Left ventricle myocardium inferior (tissue), 1 donor: ENCODE measurements around the gene TTF2. TPM values are rescaled to one million over a fixed set of nuclear protein-coding genes. Genes with fewer than 3 reads are reported as not detected.

ENCODE experiments used
- DNase-seq: peaks from one replicate; pipeline ENCODE4 v3.0.0-alpha.2; 2020
- H3K27ac ChIP-seq: fragments of 200-600 bp; replicated peaks from 2 replicates; pipeline ENCODE4 v1.8.0; 2021
- H3K27me3 ChIP-seq: fragments of 200-600 bp; 2 replicates; pipeline ENCODE4 v1.8.0; 2021; ENCODE audit warnings: low read depth
- H3K36me3 ChIP-seq: fragments of 200-600 bp; 2 replicates; pipeline ENCODE4 v1.8.0; 2021
- H3K4me1 ChIP-seq: fragments of 200-600 bp; 2 replicates; pipeline ENCODE4 v1.8.0; 2021
- H3K4me3 ChIP-seq: fragments of 200-600 bp; 2 replicates; pipeline ENCODE4 v1.8.0; 2021; ENCODE audit warnings: mild to moderate bottlenecking, moderate library complexity
- H3K9me3 ChIP-seq: fragments of 200-600 bp; replicated peaks from 2 replicates; pipeline ENCODE4 v1.8.0; 2021
- CTCF ChIP-seq: fragments of 200-600 bp; IDR thresholded peaks from 2 replicates; pipeline ENCODE4 v1.8.0; 2021; ENCODE audit warnings: antibody characterized with exemption, mild to moderate bottlenecking, borderline replicate concordance
- intact Hi-C: fragments of 100-400 bp; cut with micrococcal nuclease; formaldehyde crosslinking; loops from one replicate; pipeline ENCODE4 v1.11.0; 2022
- total RNA-seq: library from RNA; stranded (reverse); fragmentation: NEBNext Ultra II Directional; extraction: Animal tissue kit (Norgen Biotek cat#: 25700); gene quantifications from one replicate; pipeline ENCODE4 v1.2.1, GENCODE V29; 2021
- donor health status: DM: no; HTN: yes; CAD: no; lungs with severe emphysema.

TTF2 gene
- total RNA-seq, 1 donor from 2014 or later = 6.4 TPM

GRCh38 chr1:117123274-117123673, 63.1 kb downstream of the TTF2 start:
- no peaks in the 10 kb centered on the region for H3K9me3 ChIP-seq
- H3K27ac ChIP-seq = no peak overlapping the region
- intact Hi-C loops = no loop called here
- H3K4me3 ChIP-seq = no peak overlapping the region
- no peak for DNase-seq
- peaks cover 41% of the 10 kb centered on the region for H3K4me1 ChIP-seq
- no peak for TF ChIP-seq CTCF
- H3K27me3 ChIP-seq = no peaks in the 10 kb centered on the region
- H3K36me3 ChIP-seq = no peaks in the 10 kb centered on the region

GRCh38 chr1:117124661-117125060, 64.5 kb downstream of the TTF2 start:
- H3K4me3 ChIP-seq = no peak overlapping the region
- TF ChIP-seq CTCF = no peak
- H3K36me3 ChIP-seq = no peaks in the 10 kb centered on the region
- H3K27ac ChIP-seq = no peak overlapping the region
- no peak for DNase-seq
- intact Hi-C loops = loop anchor here (5.0 kb wide), 1 partner anchor 52 kb away; no protein-coding TSS in a partner anchor
- H3K4me1 ChIP-seq = peaks cover 35% of the 10 kb centered on the region
- no peaks in the 10 kb centered on the region for H3K9me3 ChIP-seq
- no peaks in the 10 kb centered on the region for H3K27me3 ChIP-seq

GRCh38 chr1:117127795-117128194, 67.7 kb downstream of the TTF2 start:
- TF ChIP-seq CTCF = no peak
- no peaks in the 10 kb centered on the region for H3K27me3 ChIP-seq
- intact Hi-C loops = loop anchor here (5.0 kb wide), 1 partner anchor 55 kb away; no protein-coding TSS in a partner anchor
- H3K9me3 ChIP-seq = no peaks in the 10 kb centered on the region
- peaks cover 15% of the 10 kb centered on the region for H3K4me1 ChIP-seq
- H3K36me3 ChIP-seq = no peaks in the 10 kb centered on the region
- peak overlapping the region; percentile 74 for H3K27ac ChIP-seq
- H3K4me3 ChIP-seq = no peak overlapping the region
- DNase-seq = no peak

DNA sequence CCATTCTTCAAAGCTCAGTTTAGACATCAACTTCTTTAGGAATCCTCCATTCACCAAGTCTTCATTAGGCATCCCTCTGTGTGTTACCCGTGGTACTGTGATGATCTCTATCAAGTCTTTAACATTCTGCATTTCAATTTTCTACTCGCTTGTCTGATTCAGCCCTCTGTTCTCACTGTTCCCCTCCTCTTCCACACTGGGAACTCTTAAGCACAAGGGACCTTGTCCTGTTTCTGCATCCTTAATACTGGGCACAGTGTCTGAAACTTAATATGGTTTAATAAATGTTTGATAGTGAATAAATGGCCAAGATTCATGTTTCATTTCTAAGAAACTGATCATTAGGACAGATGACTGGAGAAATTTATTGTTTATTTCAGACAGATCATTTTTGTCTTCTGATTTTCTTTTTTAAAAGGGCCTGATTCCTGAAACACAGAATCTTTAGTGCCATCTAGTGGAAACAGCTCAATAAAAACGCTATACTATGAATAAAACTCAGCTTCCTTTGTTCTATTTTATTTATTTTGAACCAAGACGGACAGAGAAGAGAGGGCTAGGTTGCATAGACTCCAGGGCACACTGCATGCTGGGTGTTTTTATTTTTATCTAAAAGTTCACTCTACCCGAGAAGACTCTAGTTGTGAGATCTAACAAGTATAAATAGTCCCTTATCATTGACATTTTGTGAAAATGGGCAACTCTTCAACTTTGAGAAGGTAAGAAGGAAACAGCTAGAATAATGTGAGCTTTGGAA, 68.4 kb downstream of the TTF2 start:
- Histone ChIP-seq H3K36me3 (no peaks in the 10 kb centered on the region), H3K27ac (peak overlapping the region; percentile 74), H3K9me3 (no peaks in the 10 kb centered on the region), H3K27me3 (no peaks in the 10 kb centered on the region), H3K4me1 (peaks cover 15% of the 10 kb centered on the region), H3K4me3 (peak overlapping the region; percentile 50)
- TF ChIP-seq CTCF = peak; percentile 61
- intact Hi-C loops = loop anchor here (5.0 kb wide), 1 partner anchor 56 kb away; no protein-coding TSS in a partner anchor
- no peak for DNase-seq

- H3K4me1 ChIP-seq = peaks cover 15% of the 10 kb centered on the region
Measured at GRCh38 chr1:117130526-117130925, 70.4 kb downstream of the TTF2 start.

More at GRCh38 chr1:117130526-117130925, 70.4 kb downstream of the TTF2 start:
- Histone ChIP-seq H3K27ac (no peak overlapping the region), H3K9me3 (no peaks in the 10 kb centered on the region), H3K4me3 (no peak overlapping the region), H3K27me3 (no peaks in the 10 kb centered on the region), H3K36me3 (no peaks in the 10 kb centered on the region)
- TF ChIP-seq CTCF = no peak
- intact Hi-C loops = no loop called here
- DNase-seq = no peak
